Astrocyte (in vitro differentiated cells and primary cell): ENCODE data around the gene TOMM7. TPM values are rescaled to one million over a fixed set of nuclear protein-coding genes. Genes with fewer than 3 reads are reported as not detected.
"Not testable (repeated sequence)": the region's sequence is repeated elsewhere in the genome, so short reads cannot be mapped to it uniquely, and the experiment has no call there.

Source experiments
- DNase-seq: peaks from one replicate; pipeline ENCODE4 v3.0.0-alpha.2; 2010; ENCODE audit warnings: low read depth
- FAIRE-seq: peaks from 2 replicates; lab custom pipeline; 2011; peaks lifted over from hg19 to GRCh38; lab: Jason Lieb, UNC
- H2AFZ ChIP-seq: 2 replicates; pipeline ENCODE4 v1.6.0; 2012; ENCODE audit warnings: low read depth, low read length, inconsistent platforms
- H3K27ac ChIP-seq: 2 replicates; pipeline ENCODE4 v1.5.1; 2011; ENCODE audit warnings: low read depth, low read length, inconsistent platforms
- H3K27me3 ChIP-seq: 2 replicates; pipeline ENCODE4 v1.6.0; 2011; ENCODE audit warnings: low read length, inconsistent platforms; ENCODE audit not compliant: insufficient read depth
- H3K36me3 ChIP-seq: 2 replicates; pipeline ENCODE4 v1.5.1; 2011; ENCODE audit warnings: low read length, inconsistent platforms; ENCODE audit not compliant: insufficient read depth
- H3K4me1 ChIP-seq: 2 replicates; pipeline ENCODE4 v1.5.1; 2011; ENCODE audit warnings: low read length, inconsistent platforms; ENCODE audit not compliant: insufficient read depth
- H3K4me2 ChIP-seq: 2 replicates; pipeline ENCODE4 v1.6.0; 2012; ENCODE audit warnings: low read length, inconsistent platforms
- H3K4me3 ChIP-seq: 2 replicates; pipeline ENCODE4 v1.5.1; 2011; ENCODE audit warnings: low read depth, mild to moderate bottlenecking, low read length, inconsistent platforms; ENCODE audit not compliant: insufficient read depth
- H3K79me2 ChIP-seq: 2 replicates; pipeline ENCODE4 v1.6.0; 2012; ENCODE audit warnings: mild to moderate bottlenecking, low read length, inconsistent platforms; ENCODE audit not compliant: insufficient read depth
- H3K9ac ChIP-seq: 2 replicates; pipeline ENCODE4 v1.6.0; 2012; ENCODE audit warnings: mild to moderate bottlenecking, low read length, inconsistent platforms
- H3K9me3 ChIP-seq: 2 replicates; pipeline ENCODE4 v1.5.1; 2012; ENCODE audit warnings: low read depth, mild to moderate bottlenecking, low read length, inconsistent platforms; ENCODE audit not compliant: insufficient read depth
- H4K20me1 ChIP-seq: 2 replicates; pipeline ENCODE4 v1.6.0; 2012; ENCODE audit warnings: low read length, inconsistent platforms; ENCODE audit not compliant: insufficient read depth
- H3K27ac Mint-ChIP-seq: one replicate; pipeline ENCODE4 v1.8.0; 2021; ENCODE audit warnings: mild to moderate bottlenecking, mixed read lengths; ENCODE audit not compliant: unreplicated experiment
- H3K27me3 Mint-ChIP-seq: one replicate; pipeline ENCODE4 v1.8.0; 2021; ENCODE audit warnings: low read depth, mixed read lengths; ENCODE audit not compliant: unreplicated experiment
- H3K36me3 Mint-ChIP-seq: one replicate; pipeline ENCODE4 v1.8.0; 2021; ENCODE audit warnings: low read depth, mixed read lengths; ENCODE audit not compliant: unreplicated experiment
- H3K4me1 Mint-ChIP-seq: one replicate; pipeline ENCODE4 v1.8.0; 2021; ENCODE audit warnings: low read depth, mixed read lengths; ENCODE audit not compliant: unreplicated experiment
- H3K4me3 Mint-ChIP-seq: one replicate; pipeline ENCODE4 v1.8.0; 2021; ENCODE audit warnings: mild to moderate bottlenecking, moderate library complexity, mixed read lengths; ENCODE audit not compliant: unreplicated experiment
- H3K9me3 Mint-ChIP-seq: one replicate; pipeline ENCODE4 v1.8.0; 2021; ENCODE audit warnings: mild to moderate bottlenecking, mixed read lengths; ENCODE audit not compliant: unreplicated experiment
- CTCF ChIP-seq: IDR thresholded peaks from 2 replicates; pipeline ENCODE4 v1.5.1; 2011; ENCODE audit warnings: low read depth, mild to moderate bottlenecking, inconsistent platforms, low read length, moderate library complexity; ENCODE audit not compliant: insufficient read depth
- EZH2 ChIP-seq: IDR thresholded peaks from 2 replicates; pipeline ENCODE4 v1.6.1; 2012; ENCODE audit warnings: mild to moderate bottlenecking, low read length, inconsistent platforms; ENCODE audit not compliant: insufficient read depth
- total RNA-seq: library from RNA; stranded (reverse); gene quantifications from 2 replicates; pipeline ENCODE4 v1.2.1, GENCODE V29; 2021

Gene TOMM7
- total RNA-seq, 1 donor from 2014 or later = 217 TPM

- peaks cover 23% of the 10 kb centered on the region for H3K4me1 ChIP-seq
- Mint-ChIP-seq H3K9me3 (peaks cover 1% of the 10 kb centered on the region), H3K4me1 (peaks cover 13% of the 10 kb centered on the region), H3K27ac (no peak overlapping the region), H3K36me3 (peaks cover 2% of the 10 kb centered on the region), H3K27me3 (no peaks in the 10 kb centered on the region), H3K4me3 (no peak overlapping the region)
- no peak overlapping the region for H3K4me2 ChIP-seq
- H3K27me3 ChIP-seq = no peaks in the 10 kb centered on the region
- H3K79me2 ChIP-seq = peaks cover 9% of the 10 kb centered on the region
- peaks cover 6% of the 10 kb centered on the region for H3K36me3 ChIP-seq
- no peaks in the 10 kb centered on the region for H4K20me1 ChIP-seq
- H3K9ac ChIP-seq = no peak overlapping the region
- no peak overlapping the region for H2AFZ ChIP-seq
- TF ChIP-seq EZH2 (no peak), CTCF (no peak)
- DNase-seq (no peak), FAIRE-seq (no peak)
- no peaks in the 10 kb centered on the region for H3K9me3 ChIP-seq
- no peak overlapping the region for H3K27ac ChIP-seq
- H3K4me3 ChIP-seq = no peak overlapping the region
Observed at GRCh38 chr7:22853138-22853537, 30.5 kb upstream of the TOMM7 start.

- Histone ChIP-seq H3K9me3 (no peaks in the 10 kb centered on the region), H3K27ac (no peak overlapping the region), H3K4me2 (no peak overlapping the region), H3K36me3 (no peaks in the 10 kb centered on the region), H3K27me3 (no peaks in the 10 kb centered on the region), H3K79me2 (peaks cover 9% of the 10 kb centered on the region), H3K9ac (no peak overlapping the region), H2AFZ (no peak overlapping the region), H3K4me3 (no peak overlapping the region), H3K4me1 (peaks cover 10% of the 10 kb centered on the region), H4K20me1 (no peaks in the 10 kb centered on the region)
- H3K9me3 Mint-ChIP-seq = peaks cover 2% of the 10 kb centered on the region
- no peak for TF ChIP-seq CTCF
- no peak for TF ChIP-seq EZH2
- H3K4me3 Mint-ChIP-seq = no peak overlapping the region
- DNase-seq (no peak), FAIRE-seq (no peak)
- no peaks in the 10 kb centered on the region for H3K27me3 Mint-ChIP-seq
- H3K27ac Mint-ChIP-seq = no peak overlapping the region
- H3K36me3 Mint-ChIP-seq = no peaks in the 10 kb centered on the region
- H3K4me1 Mint-ChIP-seq = peaks cover 4% of the 10 kb centered on the region
Observed at GRCh38 chr7:22851145-22851544, 28.5 kb upstream of the TOMM7 start.

- not testable (repeated sequence) for DNase-seq, H3K4me2 ChIP-seq
Observed at GRCh38 chr7:22850394-22850793, 27.7 kb upstream of the TOMM7 start.

More at GRCh38 chr7:22850394-22850793, 27.7 kb upstream of the TOMM7 start:
- not testable (repeated sequence) for H3K27ac ChIP-seq, H4K20me1 ChIP-seq, H3K9me3 ChIP-seq, H3K9me3 Mint-ChIP-seq, H3K79me2 ChIP-seq, H3K27me3 ChIP-seq, H3K4me3 ChIP-seq, H3K27ac Mint-ChIP-seq, FAIRE-seq, H3K9ac ChIP-seq, H3K27me3 Mint-ChIP-seq, H3K36me3 ChIP-seq, H3K36me3 Mint-ChIP-seq, H2AFZ ChIP-seq, H3K4me1 ChIP-seq, H3K4me1 Mint-ChIP-seq, H3K4me3 Mint-ChIP-seq
